ENCODE data around the gene C4orf50. TPM values are rescaled to one million over a fixed set of nuclear protein-coding genes. Genes with fewer than 3 reads are reported as not detected.

Gene C4orf50
- total RNA-seq, 4 donors from 2014 or later = under 0.01 to 0.19 (median 0.09) TPM; not detected in 1

DNA sequence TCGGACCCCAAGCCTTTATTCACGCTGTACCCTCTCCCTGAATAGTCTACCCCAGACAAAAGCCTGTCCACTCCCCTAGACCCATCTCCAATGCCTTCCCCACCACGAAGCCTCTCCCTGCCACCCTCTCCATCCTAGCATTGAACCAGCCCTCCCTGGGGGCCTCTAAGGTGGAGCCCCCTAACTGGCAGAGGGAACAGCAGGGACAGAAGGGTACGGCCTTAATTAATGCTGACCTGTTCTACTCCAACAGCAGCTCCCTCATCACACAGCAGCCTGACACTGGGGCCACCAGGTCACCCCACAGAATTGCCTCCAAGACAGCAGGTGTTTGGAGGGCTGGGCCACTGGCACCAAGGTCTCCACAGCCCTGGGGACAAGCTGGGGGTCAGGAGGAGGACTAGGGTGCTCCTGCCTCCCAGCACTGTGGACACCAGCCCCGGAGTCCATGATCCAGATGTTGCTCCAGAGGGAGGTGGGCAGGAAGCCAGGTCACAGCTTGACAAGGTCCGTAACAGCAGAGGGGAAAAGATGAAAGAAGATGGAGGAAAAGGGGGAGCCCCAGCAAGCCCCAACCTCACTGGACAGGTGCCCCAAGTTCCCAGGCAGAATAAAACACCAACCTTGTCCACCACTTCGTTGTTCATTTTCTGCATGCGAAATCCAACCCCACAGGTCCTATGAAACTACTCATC, 129.1 kb downstream of the C4orf50 start:
- DNase-seq (ENCODE audit: low spot score) (no peak), ATAC-seq (ENCODE audit: low FRiP score) (no peak)
- TF ChIP-seq, protein P1, sequence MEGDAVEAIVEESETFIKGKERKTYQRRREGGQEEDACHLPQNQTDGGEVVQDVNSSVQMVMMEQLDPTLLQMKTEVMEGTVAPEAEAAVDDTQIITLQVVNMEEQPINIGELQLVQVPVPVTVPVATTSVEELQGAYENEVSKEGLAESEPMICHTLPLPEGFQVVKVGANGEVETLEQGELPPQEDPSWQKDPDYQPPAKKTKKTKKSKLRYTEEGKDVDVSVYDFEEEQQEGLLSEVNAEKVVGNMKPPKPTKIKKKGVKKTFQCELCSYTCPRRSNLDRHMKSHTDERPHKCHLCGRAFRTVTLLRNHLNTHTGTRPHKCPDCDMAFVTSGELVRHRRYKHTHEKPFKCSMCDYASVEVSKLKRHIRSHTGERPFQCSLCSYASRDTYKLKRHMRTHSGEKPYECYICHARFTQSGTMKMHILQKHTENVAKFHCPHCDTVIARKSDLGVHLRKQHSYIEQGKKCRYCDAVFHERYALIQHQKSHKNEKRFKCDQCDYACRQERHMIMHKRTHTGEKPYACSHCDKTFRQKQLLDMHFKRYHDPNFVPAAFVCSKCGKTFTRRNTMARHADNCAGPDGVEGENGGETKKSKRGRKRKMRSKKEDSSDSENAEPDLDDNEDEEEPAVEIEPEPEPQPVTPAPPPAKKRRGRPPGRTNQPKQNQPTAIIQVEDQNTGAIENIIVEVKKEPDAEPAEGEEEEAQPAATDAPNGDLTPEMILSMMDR (IDR thresholded peaks at IDR 0.05) = no peak

DNA sequence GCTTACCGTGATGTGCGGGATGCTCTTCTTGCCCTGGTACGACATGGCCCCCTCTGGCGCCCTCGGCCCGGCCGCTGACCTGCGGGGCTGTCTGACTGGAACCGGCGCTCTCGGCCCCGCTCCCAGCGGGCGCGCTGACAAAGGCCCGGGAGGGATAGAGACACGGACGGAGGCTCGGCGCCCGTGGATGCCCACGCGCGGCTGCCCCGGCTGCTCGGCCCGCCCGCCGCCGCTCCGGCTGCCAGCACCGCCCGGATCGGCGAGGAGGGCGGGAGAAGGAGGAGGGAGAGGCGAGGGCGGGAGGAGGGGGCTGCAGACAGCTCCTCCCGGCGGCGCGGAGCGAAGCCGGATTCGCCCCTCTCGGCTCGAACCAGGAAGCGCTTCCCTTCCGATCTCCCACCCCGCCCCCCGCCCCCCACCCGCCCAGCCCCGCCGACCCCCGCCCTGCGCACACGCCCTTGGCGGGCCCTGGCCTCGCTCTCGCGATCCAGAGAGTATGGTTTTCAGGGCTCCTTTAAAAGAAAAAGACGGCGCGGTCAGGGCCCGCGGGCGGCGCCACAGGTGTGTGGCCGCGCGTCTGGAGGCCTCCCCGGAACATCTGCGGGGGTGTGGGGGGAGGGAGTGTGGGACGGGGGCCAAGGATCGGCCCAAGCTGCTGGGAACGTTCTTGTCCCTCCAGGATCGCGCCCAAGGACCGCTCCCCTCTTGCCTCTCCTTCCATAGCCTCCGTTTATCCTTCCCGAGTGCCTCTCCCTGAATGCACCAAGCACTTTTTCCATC, 129.8 kb downstream of the C4orf50 start:
- DNase-seq (ENCODE audit: low spot score) (no peak), ATAC-seq (ENCODE audit: low FRiP score) (no peak)
- TF ChIP-seq, protein P1 (IDR thresholded peaks at IDR 0.05) = no peak

DNA sequence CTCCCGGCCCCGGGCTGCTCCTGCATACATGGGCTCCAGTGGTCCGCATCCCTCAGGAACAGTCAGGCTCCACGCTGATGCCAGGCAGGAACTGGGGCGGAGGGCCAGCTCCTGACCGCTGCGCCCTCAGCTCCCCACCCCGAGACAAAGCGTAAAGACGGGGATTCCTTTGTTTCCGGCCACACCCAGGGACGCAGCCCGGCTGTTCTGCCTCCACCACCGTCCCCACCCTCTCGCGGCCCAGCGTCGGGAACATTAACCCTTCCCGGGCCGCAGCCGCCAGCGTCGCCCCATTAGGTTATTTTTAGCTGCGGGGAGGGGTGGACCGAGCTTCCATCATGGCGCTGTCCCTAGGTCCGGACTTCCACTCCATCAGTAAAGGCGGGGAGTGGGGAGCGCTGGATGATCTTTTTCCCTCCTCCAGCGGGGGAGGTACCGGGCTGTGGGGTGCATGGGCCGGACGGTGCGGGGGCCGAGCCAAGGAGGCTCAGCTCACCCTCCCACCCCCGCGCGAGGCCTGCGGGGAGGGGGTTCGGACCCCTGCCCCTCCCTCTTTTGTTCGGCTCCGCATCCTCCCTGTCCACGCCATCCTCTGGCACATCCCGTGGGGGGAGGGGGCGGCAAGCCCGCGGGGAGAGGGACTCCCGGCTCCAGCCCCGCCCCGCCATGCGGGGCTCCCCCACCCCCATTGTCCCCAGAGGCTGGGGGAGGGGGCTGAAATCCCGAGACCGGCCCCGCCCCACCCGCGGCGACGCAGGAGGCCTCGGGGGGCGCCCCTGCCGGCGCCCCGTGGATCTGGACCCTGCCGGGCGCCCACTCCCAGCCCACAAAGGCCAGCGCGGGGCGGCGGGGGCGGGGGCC, 130.6 kb downstream of the C4orf50 start:
- TF ChIP-seq, protein P1 (IDR thresholded peaks at IDR 0.05) = no peak
- ATAC-seq (ENCODE audit: low FRiP score) (peak; percentile 35), DNase-seq (ENCODE audit: low spot score) (no peak)

DNA sequence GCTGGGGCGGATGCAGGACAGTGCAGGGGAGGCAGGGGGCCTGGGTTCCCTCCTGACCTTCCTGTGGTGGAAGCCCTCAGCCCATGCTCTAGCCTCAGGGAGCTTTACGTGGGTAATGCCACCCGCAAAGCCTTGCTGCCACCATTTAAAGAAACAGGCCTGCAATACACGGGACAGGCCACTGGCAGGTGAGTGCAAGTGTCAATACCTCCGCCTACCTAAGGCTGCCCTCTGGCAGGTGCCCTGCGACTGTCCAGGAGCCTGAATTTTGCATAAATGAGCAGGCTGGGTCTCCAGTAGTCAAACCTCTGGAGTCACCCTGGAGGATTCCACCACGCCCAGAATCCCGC, 131.2 kb downstream of the C4orf50 start:
- TF ChIP-seq, protein P1 (IDR thresholded peaks at IDR 0.05) = no peak
- DNase-seq (ENCODE audit: low spot score) (no peak), ATAC-seq (ENCODE audit: low FRiP score) (no peak)

DNA sequence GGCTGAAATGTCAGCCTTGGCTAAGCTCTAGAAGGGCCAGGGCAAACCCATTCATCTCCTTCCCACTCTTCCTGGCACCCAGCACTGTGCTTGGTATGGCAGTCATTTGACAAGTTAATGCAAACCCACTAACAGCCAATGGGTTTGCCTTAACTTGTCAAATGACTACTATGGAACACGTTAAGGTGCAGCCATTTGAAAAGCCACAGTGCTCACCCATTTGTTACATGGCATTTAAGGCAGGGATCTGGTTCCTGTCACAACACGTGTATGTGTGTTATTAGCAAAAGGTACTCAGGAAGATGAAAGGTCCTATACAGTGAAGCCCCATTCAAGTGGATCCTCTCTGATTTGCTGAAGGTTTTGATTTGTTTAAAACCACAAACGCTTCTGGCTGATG, 132.5 kb downstream of the C4orf50 start:
- TF ChIP-seq, protein P1 (IDR thresholded peaks at IDR 0.05) = no peak
- no peak for DNase-seq (ENCODE audit: low spot score)

DNA sequence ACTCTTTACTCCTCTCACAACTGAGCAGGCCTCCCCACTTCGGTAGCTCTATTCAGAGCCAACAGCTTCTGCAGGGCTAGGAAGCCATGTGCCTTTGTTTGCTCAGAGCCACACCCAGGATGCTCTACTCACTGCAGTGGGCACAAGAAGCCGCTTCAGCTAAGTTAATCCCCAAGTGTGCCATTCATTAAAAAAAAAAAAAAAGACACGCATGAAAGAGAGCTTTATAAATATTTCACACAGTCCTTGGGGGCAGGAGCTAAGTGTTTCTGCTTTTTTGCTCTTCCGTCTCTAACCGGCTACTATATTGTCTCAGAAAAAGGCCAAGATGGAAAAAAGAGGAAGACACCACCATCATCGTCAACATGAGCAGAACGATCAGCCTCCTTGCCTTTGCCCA, 133.4 kb downstream of the C4orf50 start:
- ATAC-seq (ENCODE audit: low FRiP score) (no peak), DNase-seq (ENCODE audit: low spot score) (no peak)
- TF ChIP-seq, protein P1 (IDR thresholded peaks at IDR 0.05) = no peak

More for the DNA sequence above, 132.5 kb downstream of the C4orf50 start:
- ATAC-seq (ENCODE audit: low FRiP score) = no peak
